ENCODE data around the gene COPZ2. TPM values are rescaled to one million over a fixed set of nuclear protein-coding genes. Genes with fewer than 3 reads are reported as not detected.
A peak's percentile ranks its signal among the peaks of the same experiment; 100 is the strongest.
"Not testable (repeated sequence)": the region's sequence is repeated elsewhere in the genome, so short reads cannot be mapped to it uniquely, and the experiment has no call there.

The COPZ2 gene
- 10 to 100 TPM; 13.7 to 24.0 (median 20.6) TPM for polyA plus RNA-seq (ENCODE audit: insufficient read length in 4 of 4)

GRCh38 chr17:48037036-48037837 lies at the start of gene COPZ2:
COPZ2 (minus strand) TSS chr17:48037797; CDS start chr17:48037777, 20 bp downstream.
- DNase-seq (ENCODE audit: low read depth in 4 of 4, low spot score in 2 of 4), result no peak

- DNase-seq (ENCODE audit: low read depth in 4 of 4, low spot score in 2 of 4), result no peak
These were observed 47.3 kb upstream of the COPZ2 start for GRCh38 chr17:48084932-48085331.

- no peak for DNase-seq (ENCODE audit: low read depth in 4 of 4, low spot score in 2 of 4)
These were observed 44.3 kb upstream of the COPZ2 start for GRCh38 chr17:48081858-48082257.

GRCh38 chr17:48077152-48077551 lies 39.6 kb upstream of the COPZ2 start:
- not testable (repeated sequence) for DNase-seq (ENCODE audit: low read depth in 4 of 4, low spot score in 2 of 4)

- peak in 3 of 4 donors; percentile 59 to 72 (median 71) for DNase-seq (ENCODE audit: low read depth in 4 of 4, low spot score in 2 of 4)
These were observed 36.9 kb upstream of the COPZ2 start for GRCh38 chr17:48074322-48075081.

- DNase-seq (ENCODE audit: low read depth in 4 of 4, low spot score in 2 of 4), result not testable (repeated sequence)
These were observed 36.0 kb upstream of the COPZ2 start for GRCh38 chr17:48073566-48074094.

- not testable (repeated sequence) for DNase-seq (ENCODE audit: low read depth in 4 of 4, low spot score in 2 of 4)
These were observed 35.2 kb upstream of the COPZ2 start for GRCh38 chr17:48072811-48073210.

- no peak for DNase-seq (ENCODE audit: low read depth in 4 of 4, low spot score in 2 of 4)
These were observed 34.1 kb upstream of the COPZ2 start for GRCh38 chr17:48071654-48072053.

GRCh38 chr17:48070195-48070594 lies 32.6 kb upstream of the COPZ2 start:
- DNase-seq (ENCODE audit: low read depth in 4 of 4, low spot score in 2 of 4), result no peak

- no peak for DNase-seq (ENCODE audit: low read depth in 4 of 4, low spot score in 2 of 4)
These were observed 30.9 kb upstream of the COPZ2 start for GRCh38 chr17:48068491-48068961.

GRCh38 chr17:48067808-48068207 lies 30.2 kb upstream of the COPZ2 start:
- DNase-seq (ENCODE audit: low read depth in 4 of 4, low spot score in 2 of 4), result not testable (repeated sequence)

- DNase-seq (ENCODE audit: low read depth in 4 of 4, low spot score in 2 of 4), result no peak
These were observed 29.6 kb upstream of the COPZ2 start for GRCh38 chr17:48067245-48067644.

GRCh38 chr17:48066656-48067055 lies 29.1 kb upstream of the COPZ2 start:
- DNase-seq (ENCODE audit: low read depth in 4 of 4, low spot score in 2 of 4), result no peak

GRCh38 chr17:48066192-48066591 lies 28.6 kb upstream of the COPZ2 start:
- DNase-seq (ENCODE audit: low read depth in 4 of 4, low spot score in 2 of 4), result no peak

- DNase-seq (ENCODE audit: low read depth in 4 of 4, low spot score in 2 of 4), result no peak
These were observed 27.0 kb upstream of the COPZ2 start for GRCh38 chr17:48064638-48065037.

- DNase-seq (ENCODE audit: low read depth in 4 of 4, low spot score in 2 of 4), result no peak
These were observed 24.7 kb upstream of the COPZ2 start for GRCh38 chr17:48062273-48062672.

- DNase-seq (ENCODE audit: low read depth in 4 of 4, low spot score in 2 of 4), result no peak
These were observed 22.7 kb upstream of the COPZ2 start for GRCh38 chr17:48060249-48060648.

- no peak for DNase-seq (ENCODE audit: low read depth in 4 of 4, low spot score in 2 of 4)
These were observed 21.6 kb upstream of the COPZ2 start for GRCh38 chr17:48059125-48059668.

GRCh38 chr17:48058393-48059124 lies 21.0 kb upstream of the COPZ2 start:
- DNase-seq (ENCODE audit: low read depth in 4 of 4, low spot score in 2 of 4), result no peak

GRCh38 chr17:48057626-48058025 lies 20.0 kb upstream of the COPZ2 start:
- no peak for DNase-seq (ENCODE audit: low read depth in 4 of 4, low spot score in 2 of 4)

All from left renal cortex interstitium (tissue), 4 donors.